GM12872 (cell line): Measurements from ENCODE around the gene CDK5.

ENCODE experiments used
- TF ChIP-seq, protein P1 (sequence below): IDR thresholded peaks from 3 replicates; pipeline ENCODE4 v1.5.1; 2011; ENCODE audit warnings: low read depth, mild to moderate bottlenecking, low read length, moderate library complexity; ENCODE audit not compliant: insufficient read depth

CDK5 gene

DNA sequence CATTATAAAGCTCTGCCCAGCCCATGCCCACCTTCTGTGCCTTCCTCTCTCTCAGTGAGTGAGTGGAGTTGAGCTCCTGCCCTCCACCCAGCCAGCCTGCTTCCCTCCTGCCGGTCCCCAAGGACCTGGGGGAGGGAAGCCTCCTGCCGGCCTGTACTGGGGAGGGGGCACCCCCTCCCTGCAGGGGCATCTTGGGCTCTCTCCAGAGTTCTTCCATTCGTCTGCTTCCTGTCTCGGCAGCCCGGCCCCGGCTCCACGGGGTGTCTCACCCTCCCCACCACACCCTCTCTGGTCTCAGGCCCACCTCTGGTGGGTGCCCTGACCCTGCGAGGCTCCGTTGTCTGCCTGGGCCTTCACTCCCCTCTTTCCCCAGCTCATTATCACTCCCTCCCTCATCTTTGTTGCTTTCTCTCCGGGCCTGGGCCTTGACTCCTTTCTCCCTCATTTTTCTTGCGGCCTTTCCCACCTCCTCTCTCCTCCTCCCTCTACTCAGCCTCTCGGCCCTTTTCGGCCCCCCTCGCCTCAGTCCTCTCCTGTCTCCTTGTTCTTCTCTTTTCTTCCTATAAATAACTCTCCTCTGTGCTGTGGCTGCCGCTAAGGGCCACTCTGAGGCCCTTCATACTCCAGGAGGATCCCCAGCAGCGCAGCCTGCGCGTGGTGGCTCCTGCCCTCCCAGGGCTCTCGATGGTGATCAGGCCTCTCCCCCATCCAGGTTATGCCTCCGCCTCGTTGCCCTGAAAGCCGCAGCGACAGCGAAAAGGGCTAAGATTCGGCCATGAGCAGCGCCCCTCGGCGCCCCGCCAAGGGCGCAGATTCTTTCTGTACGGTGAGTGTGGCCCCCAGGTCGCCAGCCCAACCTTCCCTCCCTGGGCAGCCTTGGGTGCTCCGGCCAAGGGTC lies 3.8 kb upstream of the CDK5 start:
- TF ChIP-seq, protein P1, sequence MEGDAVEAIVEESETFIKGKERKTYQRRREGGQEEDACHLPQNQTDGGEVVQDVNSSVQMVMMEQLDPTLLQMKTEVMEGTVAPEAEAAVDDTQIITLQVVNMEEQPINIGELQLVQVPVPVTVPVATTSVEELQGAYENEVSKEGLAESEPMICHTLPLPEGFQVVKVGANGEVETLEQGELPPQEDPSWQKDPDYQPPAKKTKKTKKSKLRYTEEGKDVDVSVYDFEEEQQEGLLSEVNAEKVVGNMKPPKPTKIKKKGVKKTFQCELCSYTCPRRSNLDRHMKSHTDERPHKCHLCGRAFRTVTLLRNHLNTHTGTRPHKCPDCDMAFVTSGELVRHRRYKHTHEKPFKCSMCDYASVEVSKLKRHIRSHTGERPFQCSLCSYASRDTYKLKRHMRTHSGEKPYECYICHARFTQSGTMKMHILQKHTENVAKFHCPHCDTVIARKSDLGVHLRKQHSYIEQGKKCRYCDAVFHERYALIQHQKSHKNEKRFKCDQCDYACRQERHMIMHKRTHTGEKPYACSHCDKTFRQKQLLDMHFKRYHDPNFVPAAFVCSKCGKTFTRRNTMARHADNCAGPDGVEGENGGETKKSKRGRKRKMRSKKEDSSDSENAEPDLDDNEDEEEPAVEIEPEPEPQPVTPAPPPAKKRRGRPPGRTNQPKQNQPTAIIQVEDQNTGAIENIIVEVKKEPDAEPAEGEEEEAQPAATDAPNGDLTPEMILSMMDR = no peak

DNA sequence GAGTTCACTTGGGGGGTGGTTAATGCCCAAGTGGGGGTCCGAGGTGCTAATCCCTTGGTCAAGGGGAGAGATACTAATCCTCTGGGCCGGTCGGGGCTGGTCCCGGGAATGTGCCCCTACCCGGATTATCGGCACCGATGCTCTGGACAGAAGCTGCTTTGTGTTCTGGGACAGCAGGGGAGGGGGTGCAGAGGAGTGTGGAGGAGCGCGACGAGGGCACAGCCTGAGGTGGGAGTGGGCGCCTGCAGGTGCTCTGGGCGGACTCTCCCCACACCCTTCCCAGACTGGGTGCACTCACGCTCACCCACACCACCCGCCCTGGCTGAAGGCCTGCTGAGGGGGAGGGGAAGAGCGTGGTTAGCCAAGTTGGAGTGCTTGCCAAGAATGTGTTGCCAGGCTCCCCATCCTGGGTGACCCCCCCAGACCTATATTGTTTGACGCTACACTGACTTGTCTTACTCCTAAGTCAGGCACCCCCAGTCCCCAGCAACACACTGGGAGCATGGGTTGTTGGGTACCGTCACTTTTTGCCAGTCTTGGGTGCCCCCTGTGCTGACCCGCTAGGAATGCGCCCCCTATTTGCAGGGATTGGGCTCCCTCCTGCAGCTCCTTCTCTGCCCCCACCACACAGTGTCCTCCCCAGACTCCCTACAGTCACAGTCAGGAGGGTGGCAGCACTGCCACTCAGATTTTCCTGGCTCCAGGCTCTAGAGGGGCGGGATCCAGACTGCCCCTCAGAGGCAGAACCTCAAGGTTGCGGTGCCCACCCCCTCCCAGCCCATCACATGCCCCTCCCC lies 2.9 kb upstream of the CDK5 start:
- TF ChIP-seq, protein P1 = peak; percentile 25; the same call in 1 of the 3 replicates

DNA sequence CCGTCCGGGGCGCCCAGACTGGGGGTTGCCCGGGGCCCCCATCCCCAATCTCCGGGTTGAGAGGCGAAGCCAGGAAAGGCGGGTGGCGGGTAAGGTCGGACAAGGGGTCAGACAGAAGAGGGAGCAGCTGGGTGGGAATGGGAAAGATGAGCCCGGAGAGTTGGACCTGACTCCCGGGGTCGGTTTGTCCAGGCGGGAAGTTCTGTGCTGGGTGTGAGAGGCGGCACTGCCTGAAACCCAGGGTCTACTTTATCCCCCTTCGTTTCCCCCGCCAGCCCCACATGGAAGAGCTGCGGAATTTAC lies 2.4 kb upstream of the CDK5 start:
- TF ChIP-seq, protein P1 = no peak

DNA sequence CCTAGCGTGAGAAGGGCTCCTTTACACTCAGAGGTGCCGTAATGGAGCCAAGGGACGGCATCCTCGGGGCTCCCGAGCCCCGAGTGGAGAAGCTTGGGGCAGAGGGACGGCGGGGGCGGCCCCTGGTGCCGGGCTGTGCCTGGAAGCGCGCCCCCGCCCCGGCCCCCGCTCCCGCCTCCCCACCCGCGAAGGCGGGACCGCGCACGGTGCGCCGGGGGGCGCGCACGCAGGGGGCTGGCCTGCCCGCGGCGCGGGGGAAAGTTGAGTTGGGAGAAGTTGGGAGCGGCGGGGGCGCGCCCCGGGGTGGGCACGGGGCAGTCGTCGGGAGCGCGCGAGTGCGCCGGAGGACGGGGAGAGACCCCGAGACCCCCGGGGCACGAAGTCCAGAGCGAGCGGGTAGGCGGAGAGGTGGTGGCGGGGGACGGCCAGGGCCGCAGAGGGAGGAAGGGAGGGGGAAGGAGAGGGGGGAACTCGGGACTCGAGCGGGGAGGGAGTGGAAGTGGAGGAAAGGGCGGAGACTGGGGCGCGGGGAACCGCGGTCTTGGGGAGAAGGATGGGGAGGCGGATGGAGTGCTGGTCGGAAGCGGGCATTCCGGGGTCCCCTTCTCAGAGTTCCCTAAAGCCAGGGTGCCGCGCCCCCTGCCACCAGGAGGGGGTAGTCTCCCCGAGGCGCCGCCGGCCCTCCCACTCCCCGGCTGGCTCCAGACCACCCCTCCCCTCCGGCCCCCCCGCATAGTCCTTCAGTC lies 1.8 kb upstream of the CDK5 start, which contains the start of gene SLC4A2:
SLC4A2 (plus strand) TSS at position 223 of the 746 bp plus-strand sequence. CDS start 2,399 bp downstream, outside the sequence.
- TF ChIP-seq, protein P1 = peak; percentile 65

DNA sequence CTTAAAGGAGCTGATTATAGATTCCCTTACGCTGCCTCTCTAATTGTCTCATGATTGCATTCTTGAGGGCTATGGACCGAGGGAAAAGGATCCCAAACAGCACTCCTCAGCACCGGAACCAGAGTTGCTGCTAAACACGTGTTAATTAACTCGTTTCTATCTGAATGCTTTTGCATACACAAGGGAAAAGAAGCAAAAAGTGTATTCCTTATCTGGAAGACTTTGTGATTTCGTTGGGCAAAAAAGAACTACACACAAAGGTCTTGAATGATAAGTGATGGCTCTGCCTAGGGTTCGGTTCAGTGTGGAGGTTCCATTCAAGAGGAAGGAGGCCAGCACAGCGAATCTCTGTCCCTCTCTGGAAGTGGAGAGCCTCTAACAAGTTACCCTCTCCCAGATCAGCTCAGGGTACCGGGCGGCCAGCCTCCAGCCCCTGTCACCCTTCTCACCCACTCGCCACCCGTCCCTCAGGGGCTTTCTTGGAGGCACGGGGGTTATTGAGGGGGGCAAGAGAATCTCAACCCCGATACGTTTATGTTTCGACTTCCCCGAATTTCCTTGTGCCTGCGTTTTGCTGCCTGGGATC lies 1.2 kb upstream of the CDK5 start:
- TF ChIP-seq, protein P1 = no peak

DNA sequence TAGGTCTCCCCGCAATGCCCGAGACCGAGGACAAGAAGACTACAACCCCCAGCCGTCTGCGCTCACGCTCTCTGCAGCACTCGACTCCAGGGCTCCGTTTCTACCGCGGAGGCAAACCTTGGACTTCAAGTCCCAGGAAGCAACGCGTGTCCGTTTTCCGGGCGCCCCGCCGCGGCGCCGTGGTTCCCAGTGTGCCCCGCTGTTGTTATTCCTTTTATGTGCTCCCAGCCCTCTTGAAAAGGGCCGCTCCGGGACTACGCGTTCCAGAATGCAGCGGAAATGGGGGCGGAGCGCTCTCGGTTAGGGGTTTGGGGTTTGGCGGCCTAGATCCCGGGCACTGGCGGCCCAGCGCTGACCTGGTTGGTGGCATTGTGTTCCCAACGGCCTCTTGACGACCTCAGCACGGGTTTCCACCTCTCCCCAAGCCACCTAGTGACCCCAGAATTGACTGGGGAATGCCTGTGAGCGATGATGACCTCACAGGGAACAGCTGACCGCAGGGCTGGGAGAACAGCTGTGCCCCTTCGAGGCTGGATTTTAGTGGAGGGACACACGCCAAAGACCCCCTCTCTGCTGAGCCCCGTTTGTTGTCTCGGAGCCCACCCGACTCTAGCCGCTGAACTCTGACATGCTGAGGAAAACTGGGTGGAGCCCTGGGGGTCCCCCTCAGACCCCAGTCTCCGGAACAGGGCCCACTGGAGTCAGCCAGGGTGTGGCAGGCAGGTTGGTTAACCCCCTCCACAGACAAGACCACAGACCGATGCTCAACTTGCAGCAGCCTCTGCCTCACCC lies 488 bp upstream of the CDK5 start:
- TF ChIP-seq, protein P1 = no peak
